CD4-positive, alpha-beta T cell treated with Interferon alpha-2 for 1 hour (primary cell): Measurements from ENCODE around the gene B3GAT3.
"Not testable (repeated sequence)": the region's sequence is repeated elsewhere in the genome, so short reads cannot be mapped to it uniquely, and the experiment has no call there.

Experiments
- DNase-seq, 2 donors: peaks; one replicate each; pipeline ENCODE4 v3.0.0-alpha.2; 2020 to 2022

The B3GAT3 gene

DNA sequence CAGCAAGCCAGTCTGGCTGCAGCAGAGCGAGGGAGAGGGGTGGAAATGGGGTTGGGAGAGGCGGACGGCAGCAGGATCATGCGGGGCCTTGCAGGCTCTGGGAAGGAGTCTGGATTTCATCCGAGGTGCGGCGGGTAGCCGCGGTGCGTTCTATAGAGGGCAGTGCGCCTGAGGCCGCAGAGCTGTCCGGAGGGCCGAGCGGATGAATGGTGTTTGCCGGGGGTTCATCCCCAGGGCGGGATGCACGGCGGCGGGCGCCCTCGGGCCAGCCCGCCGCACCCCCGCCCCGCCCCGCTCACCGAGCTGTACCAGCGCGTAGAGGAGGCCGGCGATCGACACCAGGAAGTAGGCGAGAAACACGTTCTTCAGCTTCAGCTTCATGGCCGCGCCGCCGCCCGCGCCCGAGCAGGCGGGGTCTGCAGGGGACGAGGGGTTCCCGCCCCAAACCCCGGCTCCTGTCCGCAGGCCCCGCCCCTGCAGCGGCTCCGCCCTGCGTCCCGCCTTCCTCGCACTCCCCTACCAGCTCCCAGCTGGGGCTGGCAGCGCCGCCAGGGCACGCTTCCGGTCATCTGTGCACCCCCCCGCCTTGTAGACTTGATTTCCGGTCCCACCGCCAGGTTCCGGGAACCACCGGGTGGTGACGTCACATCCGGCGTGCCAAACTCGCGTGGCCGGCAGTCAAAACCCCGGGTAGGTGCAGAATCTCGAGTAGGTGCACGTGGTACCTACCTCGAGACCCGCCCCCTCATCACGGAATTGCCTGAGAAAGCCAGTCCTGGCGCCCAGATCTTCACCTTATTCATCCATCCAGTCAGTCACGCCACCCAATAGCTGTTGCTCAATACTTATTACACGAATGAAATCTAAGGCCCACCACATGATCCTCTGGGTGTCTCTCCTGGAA is at the start of gene B3GAT3:
TSS of gene B3GAT3 (minus strand) at position 420 of the 904 bp plus-strand sequence. CDS start at position 381, 39 bp downstream.
- peak; percentile 98 to 99 for DNase-seq

GRCh38 chr11:62671236-62671607 is 49.4 kb upstream of the B3GAT3 start:
- DNase-seq: peak in 1 of 2 donors; percentile 15

DNA sequence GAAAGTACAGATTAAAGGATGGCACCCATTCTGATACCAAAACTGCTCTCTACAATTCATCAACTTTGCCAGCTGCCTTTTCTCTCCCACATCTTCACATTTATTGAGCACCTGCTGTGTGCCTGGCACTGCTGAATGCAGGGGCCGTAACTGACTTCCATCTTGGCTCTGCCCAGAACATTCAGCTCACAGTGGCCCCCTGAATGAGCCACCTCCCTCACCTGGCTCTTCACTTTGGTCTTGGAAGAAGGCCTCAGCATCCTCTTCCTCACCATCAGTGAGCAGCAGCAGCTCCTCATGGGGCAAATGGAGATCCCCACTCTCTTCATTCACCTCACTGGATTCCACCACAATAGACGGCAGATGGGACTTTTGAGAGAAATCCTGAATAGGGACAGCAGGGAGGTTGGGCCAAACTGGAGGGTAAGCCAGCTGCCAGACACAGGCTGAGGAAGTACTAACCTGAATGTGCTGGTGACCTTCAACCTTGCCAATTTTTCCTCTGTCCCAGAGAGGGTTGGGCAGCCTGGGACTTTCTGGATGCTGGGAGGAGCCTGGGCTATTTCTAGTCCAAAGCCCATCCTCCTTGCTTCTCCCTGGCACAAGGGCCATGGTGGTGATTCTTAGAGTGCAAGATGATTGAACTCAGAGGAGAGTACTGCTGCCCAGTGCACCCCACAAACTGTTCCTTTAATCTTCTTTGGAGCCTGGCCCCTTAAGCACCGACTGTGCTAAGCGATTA is 47.8 kb upstream of the B3GAT3 start:
- no peak for DNase-seq

DNA sequence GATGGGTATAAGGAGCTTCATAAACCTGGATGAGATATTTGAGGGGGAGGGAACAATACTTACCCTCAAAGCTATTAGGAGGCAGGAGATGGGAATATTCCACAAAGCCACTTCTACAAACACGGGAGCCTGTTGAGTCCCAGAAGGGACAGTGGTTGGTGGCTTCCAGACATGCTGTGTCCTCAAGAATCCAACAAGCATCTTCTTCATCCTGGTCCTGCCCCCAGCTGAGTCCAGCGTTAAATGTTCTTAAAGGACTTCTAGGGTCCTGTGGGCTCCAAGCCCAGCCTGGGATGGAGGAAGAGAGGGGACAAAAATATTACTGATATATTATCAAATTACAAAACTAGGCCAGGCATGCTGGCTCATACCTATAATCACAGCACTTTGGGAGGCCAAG is 45.7 kb upstream of the B3GAT3 start:
- no peak for DNase-seq

DNA sequence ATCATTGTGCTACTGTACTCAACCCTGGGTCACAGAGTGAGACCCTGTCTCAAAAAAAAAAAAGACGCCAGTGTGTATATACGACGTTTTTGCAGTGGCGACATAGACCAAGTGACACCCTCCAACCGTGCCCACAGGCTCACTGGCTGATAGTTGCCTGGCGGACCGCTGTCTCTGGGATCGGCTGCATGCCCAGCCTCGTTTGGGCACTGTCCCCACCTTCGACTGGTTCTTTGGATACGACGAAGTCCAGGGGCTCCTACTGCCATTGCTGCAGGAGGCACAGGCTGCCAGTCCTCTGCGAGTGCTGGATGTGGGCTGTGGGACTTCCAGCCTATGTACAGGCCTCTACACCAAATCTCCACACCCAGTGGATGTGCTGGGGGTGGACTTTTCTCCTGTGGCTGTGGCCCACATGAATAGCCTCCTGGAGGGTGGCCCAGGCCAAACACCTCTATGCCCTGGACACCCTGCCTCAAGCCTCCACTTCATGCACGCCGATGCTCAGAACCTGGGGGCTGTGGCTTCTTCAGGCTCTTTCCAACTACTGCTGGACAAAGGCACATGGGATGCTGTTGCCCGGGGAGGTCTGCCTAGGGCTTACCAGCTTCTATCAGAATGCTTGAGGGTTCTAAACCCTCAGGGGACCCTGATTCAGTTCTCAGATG is 44.6 kb upstream of the B3GAT3 start:
- DNase-seq: no peak

GRCh38 chr11:62665599-62666258 is 43.9 kb upstream of the B3GAT3 start:
- DNase-seq: peak; percentile 57 to 69

- peak; percentile 93 to 97 for DNase-seq
These were observed 43.4 kb upstream of the B3GAT3 start, which contains the start of the genes C11orf98 and CSKMT for GRCh38 chr11:62665075-62665598. TSS of gene C11orf98 (minus strand) at chr11:62665210. CDS start at chr11:62665169, 41 bp downstream. TSS of gene CSKMT (plus strand) at chr11:62665312. CDS start at chr11:62665880, 568 bp downstream.

GRCh38 chr11:62664405-62665074 is 42.8 kb upstream of the B3GAT3 start:
- peak; percentile 59 to 67 for DNase-seq

GRCh38 chr11:62656796-62657429 is 35.1 kb upstream of the B3GAT3 start:
- DNase-seq: no peak

GRCh38 chr11:62654297-62654696 is 32.5 kb upstream of the B3GAT3 start:
- DNase-seq: no peak

DNA sequence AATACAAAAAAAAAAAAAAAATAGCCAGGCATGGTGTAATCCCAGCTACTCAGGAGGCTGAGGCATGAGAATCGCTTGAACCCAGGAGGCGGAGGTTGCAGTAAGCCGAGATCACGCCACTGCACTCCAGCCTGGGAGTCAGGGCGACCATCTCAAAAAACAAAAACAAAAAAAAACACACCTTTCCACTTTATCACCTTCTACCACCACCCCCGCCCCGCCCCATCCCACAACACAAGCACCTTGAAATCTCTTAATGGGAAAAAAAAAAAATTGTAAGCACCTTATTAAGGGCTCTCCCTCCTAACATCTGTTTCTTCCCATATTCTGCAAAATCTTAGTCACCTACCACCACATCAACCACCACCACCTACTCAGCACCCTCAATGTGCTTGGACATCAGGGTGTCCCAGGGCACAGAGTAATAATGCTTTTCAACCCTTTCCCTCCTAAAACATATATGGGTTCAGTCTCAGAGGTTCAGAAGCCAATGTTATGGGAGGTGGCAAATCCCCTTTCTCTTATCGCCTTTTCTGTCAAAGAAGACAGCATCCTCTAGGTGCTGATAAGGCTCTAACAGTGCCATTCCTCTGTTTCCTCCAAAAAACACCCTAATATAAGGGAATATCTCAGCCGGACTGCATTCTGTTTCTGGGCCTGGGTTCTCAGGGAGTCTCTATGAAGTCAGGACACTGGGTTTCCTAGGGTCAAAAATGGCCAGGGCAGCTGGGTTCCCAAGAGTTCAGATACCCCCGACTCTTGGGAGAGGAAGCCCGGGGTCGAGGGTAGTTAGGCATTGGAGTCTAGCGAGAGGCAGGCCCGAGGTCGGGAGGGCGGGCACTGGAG is 30.6 kb upstream of the B3GAT3 start:
- DNase-seq: peak in 1 of 2 donors; percentile 74

- DNase-seq: not testable (repeated sequence)
These were observed 28.5 kb upstream of the B3GAT3 start for GRCh38 chr11:62650283-62650682.

GRCh38 chr11:62649486-62649885 is 27.7 kb upstream of the B3GAT3 start:
- DNase-seq: no peak

- no peak for DNase-seq
These were observed 27.2 kb upstream of the B3GAT3 start for GRCh38 chr11:62648967-62649364.

DNA sequence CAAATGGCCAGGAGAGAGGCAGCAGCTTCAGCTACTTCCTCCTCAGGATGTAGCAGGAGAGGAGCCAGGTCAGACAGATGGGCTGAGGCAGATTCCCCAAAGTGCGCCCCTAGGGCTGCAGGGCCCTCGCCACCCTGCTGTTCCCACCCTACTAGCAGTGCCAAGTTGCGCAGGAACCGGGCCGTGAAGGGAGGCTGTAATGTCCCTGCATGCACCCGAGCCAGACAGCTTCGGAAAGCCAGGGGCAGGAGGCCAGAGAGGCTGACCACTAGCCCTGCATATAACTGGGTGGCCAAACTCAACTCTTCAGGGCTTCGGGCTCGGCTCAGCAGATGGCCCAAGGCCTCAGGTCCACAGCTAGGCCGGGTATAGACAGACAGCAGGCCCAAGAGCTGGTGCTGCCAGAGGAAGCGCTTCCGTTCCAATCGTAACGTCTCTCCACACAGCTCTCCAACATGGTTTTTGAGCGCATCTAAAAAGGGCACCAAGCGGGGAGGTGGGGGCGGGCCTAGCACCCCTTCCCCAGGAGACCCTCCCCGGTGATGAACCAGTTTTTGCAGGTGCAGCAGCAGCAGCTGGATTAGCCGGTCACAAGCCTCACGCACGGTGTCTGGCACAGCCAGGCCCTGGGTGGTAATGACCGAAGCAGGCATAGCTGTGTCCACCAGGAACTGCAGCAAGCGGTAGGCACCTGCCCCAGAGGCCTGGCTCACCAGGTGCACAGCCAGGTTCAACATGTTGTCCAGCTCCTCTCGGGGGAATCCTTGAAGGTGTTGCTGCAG is 26.6 kb upstream of the B3GAT3 start:
- no peak for DNase-seq

GRCh38 chr11:62647609-62648005 is 25.8 kb upstream of the B3GAT3 start:
- DNase-seq: no peak

DNA sequence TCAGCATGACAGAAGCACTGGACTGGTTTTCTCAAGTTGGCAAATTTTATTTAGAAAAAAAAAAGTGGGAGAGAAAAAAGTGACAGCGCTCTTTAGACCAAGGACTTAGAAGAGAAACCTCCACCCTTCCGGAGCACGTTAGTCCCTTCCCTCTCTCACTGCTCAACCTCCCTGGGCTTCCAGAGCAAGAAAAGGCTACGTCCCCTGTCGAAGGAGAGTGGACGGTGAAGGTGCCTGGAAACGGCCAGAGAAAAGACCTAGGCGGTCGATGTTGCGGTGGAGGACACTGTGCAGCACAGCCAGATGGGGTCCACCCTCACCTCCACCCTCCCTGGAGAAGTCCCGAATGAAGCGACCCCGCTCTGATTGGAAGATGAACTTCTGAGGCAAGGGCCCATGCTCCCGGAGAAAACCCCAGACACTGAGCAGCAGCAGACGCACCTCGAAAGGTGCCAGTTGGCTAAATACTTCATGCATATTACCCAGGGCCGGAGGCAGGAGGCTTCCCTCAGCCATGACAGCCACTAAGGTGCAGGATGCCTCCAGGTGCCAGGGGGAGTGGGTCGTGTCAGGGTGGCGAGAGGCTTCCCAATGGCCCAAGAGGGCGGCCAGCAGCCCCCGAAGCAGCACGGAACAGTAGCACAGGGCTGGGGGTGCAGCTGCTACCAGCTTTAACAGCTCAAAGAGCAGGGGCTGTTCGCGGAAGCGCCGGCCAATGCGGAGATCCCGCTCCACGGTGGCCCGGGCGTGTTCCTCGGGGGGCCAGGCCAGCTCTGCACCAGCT is 25.2 kb upstream of the B3GAT3 start:
- DNase-seq: no peak
